ENCODE measurements around the gene PLEK. TPM values are rescaled to one million over a fixed set of nuclear protein-coding genes. Genes with fewer than 3 reads are reported as not detected.
"Not testable (repeated sequence)": the region's sequence is repeated elsewhere in the genome, so short reads cannot be mapped to it uniquely, and the experiment has no call there.

The PLEK gene
- total and polyA plus RNA-seq, 2 donors (not counting 3 experiments of a cell fraction or from before 2014, with no cell fraction given) = 0.03 to 0.11 TPM

DNA sequence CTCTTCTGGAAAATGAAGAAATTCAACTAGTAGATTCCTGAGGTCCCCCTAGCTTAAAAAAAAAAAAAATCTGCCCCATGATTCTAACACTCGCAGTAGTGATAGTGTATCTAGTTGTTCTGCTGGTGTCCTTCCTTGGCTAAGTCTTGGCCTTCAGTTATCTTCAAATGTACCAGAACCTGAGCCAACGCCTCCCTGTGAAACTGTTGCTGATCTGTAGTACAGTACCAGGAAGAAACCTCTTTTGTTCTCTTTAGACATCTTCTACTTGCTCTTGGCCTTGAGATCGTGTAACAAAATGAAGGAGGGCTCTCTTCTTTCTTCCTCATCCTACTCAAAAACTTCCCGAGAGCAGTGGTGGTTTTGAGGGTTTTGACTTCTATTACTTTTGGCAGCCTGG lies 31.0 kb downstream of the PLEK start:
- H3K27me3 ChIP-seq (ENCODE audit: control insufficient read depth in 2 of 2, insufficient read depth in 2 of 2, low read length in 2 of 2) = peaks cover 3 to 12% of the 10 kb centered on the region in 2 experiments
- no peaks in the 10 kb centered on the region for H3K9me1 ChIP-seq (replicated peaks; ENCODE audit: control insufficient read depth, extremely low read depth, insufficient read depth, low read length)
- POLR2A ChIA-PET = no interaction called here
- no peaks in the 10 kb centered on the region for H3K4me1 ChIP-seq (ENCODE audit: control insufficient read depth, extremely low read depth, insufficient read depth, low read length)
- H3K27ac ChIP-seq (ENCODE audit: insufficient read depth, low read depth, low read length) = no peak overlapping the region
- dilution Hi-C loops (cut with MboI; ENCODE audit: extremely low pct_ligation_motif_present, low sequenced_read_pairs) (no loop called here), intact Hi-C loops (cut with micrococcal nuclease) (no loop called here)
- CTCF ChIA-PET = no interaction called here
- H2AFZ ChIP-seq (ENCODE audit: low read depth, low read length) = no peak overlapping the region
- H3K9ac ChIP-seq (replicated peaks; ENCODE audit: extremely low read depth, insufficient read depth, low read length) = no peak overlapping the region
- H3K4me3 ChIP-seq (replicated peaks in 1 of 3; ENCODE audit: insufficient read depth in 1 of 3, low read depth in 1 of 3, low read length in 3 of 3) = no peak overlapping the region
- H3K4me2 ChIP-seq (ENCODE audit: insufficient read depth, low read length) = no peak overlapping the region
- no peaks in the 10 kb centered on the region for H3K36me3 ChIP-seq (ENCODE audit: control insufficient read depth in 2 of 2, extremely low read depth in 1 of 2, insufficient read depth in 2 of 2, low read length in 2 of 2)
- DNase-seq (ENCODE audit: low read depth, low spot score) = no peak
- no TSS peak for BruUV-seq (replicated peaks)
- no peaks in the 10 kb centered on the region for H4K20me1 ChIP-seq (replicated peaks; ENCODE audit: control insufficient read depth, extremely low read depth, insufficient read depth, low read length)
- no peak for TF ChIP-seq POLR2AphosphoS5 (IDR thresholded peaks at IDR 0.05; ENCODE audit: insufficient read depth, low read depth, low read length)
- H3K79me2 ChIP-seq (ENCODE audit: control insufficient read depth, insufficient read depth, low read length) = no peaks in the 10 kb centered on the region
- H3K9me3 ChIP-seq (replicated peaks; ENCODE audit: control insufficient read depth, insufficient read depth, low read length) = no peaks in the 10 kb centered on the region
- FAIRE-seq = no peak

DNA sequence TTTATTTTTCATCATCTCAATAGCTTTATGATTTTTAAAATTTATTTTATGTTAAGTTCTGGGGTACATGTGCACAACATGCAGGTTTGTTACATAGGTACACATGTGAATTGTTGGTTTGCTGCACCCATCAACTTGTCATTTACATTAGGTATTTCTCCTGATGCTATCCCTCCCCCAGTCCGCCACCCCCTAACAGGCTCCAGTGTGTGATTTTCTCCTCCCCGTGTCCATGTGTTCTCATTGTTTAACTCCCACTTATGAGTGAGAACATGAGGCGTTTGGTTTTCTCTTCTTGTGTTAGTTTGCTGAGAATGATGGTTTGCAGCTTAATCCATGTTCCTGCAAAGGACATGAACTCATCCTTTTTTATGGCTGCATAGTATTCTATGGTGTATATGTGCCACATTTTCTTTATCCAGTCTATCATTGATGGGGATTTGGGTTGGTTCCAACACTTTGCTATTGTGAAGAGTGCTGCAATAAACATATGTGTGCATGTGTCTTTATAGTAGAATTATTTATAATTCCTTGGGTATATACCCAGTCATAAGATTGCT lies 32.7 kb downstream of the PLEK start:
- H4K20me1 ChIP-seq (replicated peaks; ENCODE audit: control insufficient read depth, extremely low read depth, insufficient read depth, low read length); H3K9me1 ChIP-seq (replicated peaks; ENCODE audit: control insufficient read depth, extremely low read depth, insufficient read depth, low read length); intact Hi-C loops (cut with micrococcal nuclease); H3K36me3 ChIP-seq (ENCODE audit: control insufficient read depth in 2 of 2, extremely low read depth in 1 of 2, insufficient read depth in 2 of 2, low read length in 2 of 2); BruUV-seq (replicated peaks); DNase-seq (ENCODE audit: low read depth, low spot score); H3K9ac ChIP-seq (replicated peaks; ENCODE audit: extremely low read depth, insufficient read depth, low read length); H3K4me3 ChIP-seq (replicated peaks in 1 of 3; ENCODE audit: insufficient read depth in 1 of 3, low read depth in 1 of 3, low read length in 3 of 3); H3K27ac ChIP-seq (ENCODE audit: insufficient read depth, low read depth, low read length); CTCF ChIA-PET; H3K27me3 ChIP-seq (ENCODE audit: control insufficient read depth in 2 of 2, insufficient read depth in 2 of 2, low read length in 2 of 2); FAIRE-seq; H3K4me1 ChIP-seq (ENCODE audit: control insufficient read depth, extremely low read depth, insufficient read depth, low read length); H3K79me2 ChIP-seq (ENCODE audit: control insufficient read depth, insufficient read depth, low read length); H3K4me2 ChIP-seq (ENCODE audit: insufficient read depth, low read length); H3K9me3 ChIP-seq (replicated peaks; ENCODE audit: control insufficient read depth, insufficient read depth, low read length); H2AFZ ChIP-seq (ENCODE audit: low read depth, low read length); POLR2A ChIA-PET; dilution Hi-C loops (cut with MboI; ENCODE audit: extremely low pct_ligation_motif_present, low sequenced_read_pairs): not testable (repeated sequence)
